ENCODE data around the gene PLCH2.

Gene PLCH2

DNA sequence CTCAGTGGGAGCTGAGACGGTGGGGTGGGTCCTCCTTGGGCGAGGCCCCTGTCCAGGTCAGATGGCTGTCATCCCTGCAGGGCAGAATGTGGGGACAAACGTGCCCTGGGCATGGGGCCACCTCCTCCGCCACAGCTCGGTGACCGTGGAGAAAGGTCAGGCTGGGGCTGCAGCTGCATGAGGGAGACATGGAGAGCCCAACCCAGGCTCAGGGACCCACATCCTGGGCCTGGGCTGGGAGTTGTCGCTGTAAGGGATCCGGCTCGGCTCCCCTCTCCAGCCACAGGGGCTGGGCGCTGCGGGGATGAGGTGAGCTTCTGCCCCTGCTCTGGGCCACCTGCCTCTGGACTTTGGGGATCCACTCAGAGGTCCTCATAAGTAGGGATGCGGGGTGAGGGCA, 518 bp upstream of the PLCH2 start:
- DNase-seq (ENCODE audit: low read depth in 4 of 4, low spot score in 1 of 4), result no peak

DNA sequence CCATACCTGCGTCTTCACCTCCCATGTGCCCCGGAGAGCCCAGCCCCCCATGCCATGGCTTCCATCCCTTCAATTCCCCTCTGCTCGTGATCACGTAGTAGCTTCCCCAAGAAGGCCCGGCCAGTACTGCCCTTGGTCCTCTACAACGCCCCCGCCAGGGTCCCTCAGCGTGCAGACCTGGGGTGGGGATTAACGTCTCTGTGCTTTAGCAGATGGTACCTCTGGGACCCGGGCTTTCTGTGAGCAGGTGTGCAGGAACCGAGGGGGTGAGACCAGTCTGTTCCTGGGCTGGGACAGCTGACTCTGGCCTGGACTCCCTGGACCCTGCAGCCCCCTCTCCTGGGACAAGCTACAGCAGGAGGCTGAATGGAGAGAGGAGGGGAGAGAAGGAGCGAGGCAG, 1.2 kb downstream of the PLCH2 start:
- no peak for DNase-seq (ENCODE audit: low read depth in 4 of 4, low spot score in 1 of 4)

DNA sequence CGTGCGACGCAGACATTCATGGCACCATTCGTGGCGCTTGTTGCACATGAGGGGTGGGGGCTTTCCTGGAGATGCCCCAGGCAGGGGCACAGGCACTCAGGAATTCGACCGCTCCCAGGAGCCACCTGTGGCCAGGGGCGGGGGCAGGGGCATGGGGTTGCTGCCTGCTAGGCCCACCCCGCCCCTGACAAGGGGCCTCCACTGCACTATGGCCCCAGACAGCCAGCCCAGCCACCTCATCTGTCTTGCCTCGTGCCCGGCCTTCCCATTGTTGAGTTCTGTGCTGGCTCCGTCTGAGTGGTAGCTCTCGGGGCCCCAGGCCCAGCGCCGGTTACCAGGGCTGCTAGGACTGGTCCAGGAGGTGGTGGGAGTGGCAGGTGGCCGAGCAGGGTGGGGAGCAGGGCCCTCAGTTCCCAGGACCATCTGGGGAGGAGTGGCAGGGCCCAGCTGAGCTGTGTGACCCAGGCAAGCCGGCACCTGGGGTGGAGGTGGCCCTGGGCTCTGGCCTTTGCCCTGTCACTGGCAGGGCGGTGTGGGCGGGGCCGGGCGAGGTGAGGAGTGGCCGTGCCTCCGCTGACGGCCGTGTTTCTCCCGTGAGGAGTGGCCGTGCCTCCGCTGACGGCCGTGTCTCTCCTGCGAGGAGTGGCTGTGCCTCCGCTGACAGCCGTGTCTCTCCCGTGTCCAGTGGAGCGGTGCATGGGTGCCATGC, 1.9 kb downstream of the PLCH2 start:
- no peak for DNase-seq (ENCODE audit: low read depth in 4 of 4, low spot score in 1 of 4)

DNA sequence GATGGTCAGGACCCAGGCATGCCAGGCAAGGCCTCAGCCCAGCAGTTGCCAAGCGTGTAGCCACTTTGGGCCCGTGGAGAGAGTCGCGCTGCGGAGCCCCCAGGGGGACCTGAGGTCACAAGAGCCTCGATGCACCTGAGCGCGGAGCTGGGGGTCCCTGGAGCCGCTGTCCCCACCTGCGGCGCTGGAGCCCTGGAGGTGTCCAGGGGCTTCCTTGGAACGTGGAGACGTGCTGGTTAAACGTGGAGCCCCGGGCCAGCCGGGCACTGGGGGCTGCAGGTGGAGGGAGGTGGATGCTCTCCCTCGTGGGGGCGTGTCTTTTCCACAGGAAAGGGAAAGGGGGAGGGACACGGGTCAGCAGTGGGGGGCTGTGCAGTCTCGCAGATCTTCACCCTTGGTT, 3.1 kb downstream of the PLCH2 start:
- no peak for DNase-seq (ENCODE audit: low read depth in 4 of 4, low spot score in 1 of 4)

DNA sequence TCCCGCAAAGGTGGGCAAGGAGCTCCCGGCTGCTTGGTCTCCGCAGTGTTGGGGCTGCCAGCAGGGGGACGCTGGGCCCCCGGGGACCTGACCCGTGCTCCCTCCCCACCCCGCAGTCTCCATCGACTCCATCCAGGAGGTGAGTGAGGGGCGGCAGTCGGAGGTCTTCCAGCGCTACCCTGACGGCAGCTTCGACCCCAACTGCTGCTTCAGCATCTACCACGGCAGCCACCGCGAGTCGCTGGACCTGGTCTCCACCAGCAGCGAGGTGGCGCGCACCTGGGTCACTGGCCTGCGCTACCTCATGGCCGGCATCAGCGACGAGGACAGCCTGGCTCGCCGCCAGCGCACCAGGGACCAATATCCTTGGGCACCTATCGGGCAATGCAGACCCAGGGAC, 3.5 kb downstream of the PLCH2 start:
- DNase-seq (ENCODE audit: low read depth in 4 of 4, low spot score in 1 of 4), result no peak

DNA sequence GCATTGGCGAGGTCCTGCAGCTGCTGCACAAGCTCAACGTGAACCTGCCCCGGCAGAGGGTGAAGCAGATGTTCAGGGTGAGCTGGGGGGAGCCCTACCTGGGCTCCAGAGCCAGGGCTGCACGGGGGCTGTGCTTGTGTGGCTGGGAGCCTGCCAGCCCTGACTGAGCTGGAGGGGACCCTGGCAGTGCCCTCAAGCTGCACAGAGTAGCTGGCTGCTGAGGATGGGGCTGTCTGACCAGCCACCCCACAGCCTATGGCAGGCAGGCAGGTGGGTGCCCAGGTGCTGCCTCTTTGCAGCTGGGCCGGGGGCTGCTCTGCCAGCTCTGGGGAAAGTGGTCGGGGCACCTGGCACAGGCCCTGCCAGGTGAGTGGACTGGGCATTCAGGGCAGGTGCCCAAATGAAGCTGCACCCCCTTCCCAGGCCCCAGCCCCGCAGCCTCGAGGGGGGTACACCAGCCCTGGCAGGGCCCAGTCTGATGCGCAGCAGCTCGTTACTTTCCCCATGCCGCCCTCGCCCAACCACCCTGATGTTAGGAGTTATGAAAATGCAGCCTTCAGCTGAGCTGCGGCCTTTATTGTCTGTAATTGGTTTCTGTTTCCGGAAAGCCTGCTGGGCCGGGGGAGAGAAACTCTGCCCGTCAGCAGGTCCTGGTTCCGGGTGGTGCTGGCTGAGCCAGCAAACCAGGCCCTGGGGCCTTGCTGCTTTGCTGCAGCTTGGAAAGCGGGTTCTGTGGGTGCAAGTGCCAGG, 4.3 kb downstream of the PLCH2 start:
- no peak for DNase-seq (ENCODE audit: low read depth in 4 of 4, low spot score in 1 of 4)

DNA sequence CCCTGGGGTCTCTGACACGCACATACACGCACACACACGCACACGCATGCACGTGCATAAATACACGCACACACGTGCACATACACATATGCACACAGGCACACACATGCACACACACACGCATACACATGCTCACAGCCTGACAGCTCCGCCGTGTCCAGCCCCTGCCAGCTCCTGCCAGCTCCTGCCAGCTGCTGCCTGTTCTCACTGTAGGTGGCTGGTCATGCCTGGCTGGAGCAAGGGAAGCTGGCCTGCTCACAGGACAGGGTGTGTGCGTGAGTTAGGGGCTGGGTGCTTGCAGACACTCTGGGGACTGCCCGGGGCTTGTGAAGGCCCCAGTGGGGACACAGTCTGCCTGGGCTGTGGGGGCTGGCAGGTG, 4.9 kb downstream of the PLCH2 start:
- no peak for DNase-seq (ENCODE audit: low read depth in 4 of 4, low spot score in 1 of 4)

DNA sequence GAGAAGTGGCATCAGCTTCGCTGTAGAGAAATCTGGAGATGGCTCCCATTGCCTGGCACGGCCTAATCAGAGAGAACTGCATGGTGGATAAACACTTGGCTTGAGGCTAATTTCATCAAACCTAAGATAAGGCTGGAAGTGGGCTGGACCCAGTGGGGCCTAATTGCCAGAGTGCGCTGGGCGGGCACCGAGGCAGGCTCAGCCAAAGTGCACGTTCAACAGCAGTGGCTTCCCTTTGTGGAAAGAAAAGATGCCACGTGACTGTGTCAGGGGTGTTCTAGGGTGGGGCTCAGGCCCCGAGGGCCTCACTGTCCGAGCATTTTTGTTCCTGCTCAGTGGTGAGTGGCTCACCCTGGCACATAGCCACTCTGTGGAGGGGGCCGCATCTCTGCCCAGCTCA, 5.8 kb downstream of the PLCH2 start:
- no peak for DNase-seq (ENCODE audit: low read depth in 4 of 4, low spot score in 1 of 4)

DNA sequence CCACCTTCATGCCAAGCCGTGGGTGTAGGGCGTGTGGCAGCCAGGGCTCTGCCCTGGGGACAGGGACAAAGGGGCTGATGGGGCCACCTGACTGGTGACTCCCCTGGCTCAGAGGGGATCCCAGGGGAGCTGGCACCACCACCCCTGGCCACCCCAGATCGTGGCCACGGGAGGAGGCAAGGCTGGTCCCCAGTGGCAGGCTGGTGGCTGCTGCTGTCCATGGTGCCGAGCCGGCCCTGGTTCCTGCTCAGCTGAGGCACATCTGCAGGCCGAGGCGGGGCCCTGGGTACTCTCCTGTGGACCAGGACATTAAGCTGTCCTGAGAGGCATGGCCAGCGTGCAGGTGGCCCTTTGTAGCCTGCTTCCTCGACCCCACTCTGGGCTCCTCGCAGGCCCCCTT, 6.5 kb downstream of the PLCH2 start:
- no peak for DNase-seq (ENCODE audit: low read depth in 4 of 4, low spot score in 1 of 4)

DNA sequence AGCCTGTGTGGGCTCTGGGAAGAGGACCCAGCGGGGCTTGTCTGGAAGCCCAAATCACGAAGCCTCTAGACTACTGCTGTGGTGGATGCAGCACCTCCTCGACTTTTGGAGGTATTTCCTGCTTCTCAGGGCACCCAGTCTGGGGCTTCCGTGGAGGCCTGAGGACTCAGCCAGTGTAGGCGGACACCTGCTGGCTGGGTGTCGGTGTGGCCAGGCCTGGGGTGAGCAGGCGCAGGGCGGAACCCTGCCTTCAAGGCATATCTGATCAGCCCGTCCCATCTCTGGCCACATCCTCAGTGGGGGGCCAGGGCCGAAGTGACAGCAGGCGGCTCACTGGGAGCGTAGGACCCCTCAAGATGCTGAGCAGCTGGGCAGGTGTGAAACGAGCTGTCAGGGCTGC, 6.9 kb downstream of the PLCH2 start:
- no peak for DNase-seq (ENCODE audit: low read depth in 4 of 4, low spot score in 1 of 4)

DNA sequence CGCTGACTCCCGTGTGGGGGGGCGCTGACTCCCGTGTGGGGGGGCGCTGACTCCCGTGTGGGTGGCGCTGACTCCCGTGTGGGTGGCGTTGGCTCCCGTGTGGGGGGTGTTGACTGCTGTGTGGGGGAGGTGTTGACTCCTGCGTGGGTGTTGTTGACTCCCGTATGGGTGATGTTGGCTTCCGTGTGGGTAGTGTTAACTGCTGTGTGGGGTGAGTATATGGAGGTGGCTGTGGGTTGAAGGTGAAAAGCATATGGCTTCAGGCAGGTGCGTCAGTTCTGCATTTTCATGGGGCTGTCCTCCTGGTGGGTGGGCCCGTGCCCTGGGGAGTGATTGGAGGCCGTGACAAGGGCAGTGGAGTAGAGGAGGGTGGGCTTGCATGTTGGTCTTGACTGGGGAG, 7.9 kb downstream of the PLCH2 start:
- no peak for DNase-seq (ENCODE audit: low read depth in 4 of 4, low spot score in 1 of 4)

DNA sequence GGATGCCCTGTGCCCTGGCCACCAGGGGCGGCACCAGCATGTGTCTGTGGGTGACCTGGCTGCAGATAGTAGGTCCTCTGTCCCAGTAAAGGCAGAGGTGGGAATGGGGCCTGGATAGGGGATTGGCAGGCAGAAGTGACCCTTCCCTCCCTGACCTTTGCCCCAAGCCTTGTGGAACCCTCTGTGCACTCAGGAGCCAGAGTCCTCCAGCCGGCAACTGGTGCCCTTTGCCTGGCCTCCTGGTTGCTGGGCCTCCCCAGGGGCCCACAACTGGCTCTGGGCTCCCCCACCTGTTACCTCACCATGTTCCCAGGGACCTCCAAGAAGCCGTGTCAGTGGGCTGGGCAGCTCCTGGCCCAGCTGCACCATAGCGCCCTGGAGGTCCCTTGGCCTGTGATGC, 10.0 kb downstream of the PLCH2 start:
- DNase-seq (ENCODE audit: low read depth in 4 of 4, low spot score in 1 of 4), result no peak

DNA sequence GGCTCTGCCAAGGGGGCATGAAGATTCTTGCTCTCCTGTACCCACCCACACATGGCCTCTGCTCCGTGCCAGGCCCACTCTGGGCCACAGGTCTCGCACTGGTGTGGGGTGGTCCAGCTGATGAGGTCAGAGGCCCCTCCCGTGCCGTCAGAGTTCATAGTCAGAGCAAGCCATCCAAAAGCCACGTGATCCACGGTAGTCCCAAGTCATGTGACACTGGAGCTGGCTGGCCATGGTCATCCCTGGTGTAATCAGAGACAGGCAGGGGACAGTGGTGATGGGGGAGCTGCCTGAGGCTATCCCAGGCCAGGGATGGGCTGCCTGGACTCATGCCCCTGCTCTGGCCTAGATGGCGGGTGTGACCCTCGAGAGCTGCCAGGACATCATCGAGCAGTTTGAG, 10.5 kb downstream of the PLCH2 start:
- no peak for DNase-seq (ENCODE audit: low read depth in 4 of 4, low spot score in 1 of 4)

DNA sequence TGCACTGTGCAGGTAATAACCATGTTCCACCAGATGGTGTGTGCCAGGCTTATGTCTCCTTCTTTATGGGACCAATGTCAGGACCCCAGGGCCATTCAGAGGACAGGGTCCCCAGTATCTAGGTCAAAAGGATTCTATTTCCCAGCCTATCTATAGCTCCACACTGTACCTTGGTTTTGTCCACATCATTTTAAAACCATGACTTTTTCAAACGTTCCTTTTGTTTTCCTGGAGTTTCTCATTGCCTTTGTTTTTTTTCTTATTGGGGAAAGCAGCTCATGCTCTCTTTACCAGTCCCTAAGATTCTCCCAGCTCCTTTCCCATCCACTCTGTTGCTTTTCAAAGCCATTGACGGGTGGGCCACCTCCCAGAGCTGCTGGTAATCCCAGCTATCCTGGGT, 12.6 kb downstream of the PLCH2 start:
- no peak for DNase-seq (ENCODE audit: low read depth in 4 of 4, low spot score in 1 of 4)

DNA sequence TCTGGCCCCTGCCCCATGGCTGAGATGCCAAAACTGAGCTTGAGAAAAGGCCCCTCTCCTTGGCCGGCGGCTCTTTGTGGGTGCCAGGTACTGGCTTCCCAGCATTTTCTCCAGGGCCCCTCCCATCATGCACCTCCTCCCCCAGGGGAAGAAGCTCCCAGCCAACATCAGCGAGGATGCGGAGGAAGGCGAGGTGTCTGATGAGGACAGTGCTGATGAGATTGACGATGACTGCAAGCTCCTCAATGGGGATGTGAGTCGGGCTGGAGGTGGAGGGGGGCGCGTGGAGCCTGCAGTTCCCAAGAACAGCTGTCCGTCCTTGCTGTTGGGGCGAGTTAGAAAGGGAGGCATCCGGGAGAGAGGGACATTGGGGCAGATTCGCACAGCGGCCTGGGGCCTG, 13.5 kb downstream of the PLCH2 start:
- no peak for DNase-seq (ENCODE audit: low read depth in 4 of 4, low spot score in 1 of 4)

DNA sequence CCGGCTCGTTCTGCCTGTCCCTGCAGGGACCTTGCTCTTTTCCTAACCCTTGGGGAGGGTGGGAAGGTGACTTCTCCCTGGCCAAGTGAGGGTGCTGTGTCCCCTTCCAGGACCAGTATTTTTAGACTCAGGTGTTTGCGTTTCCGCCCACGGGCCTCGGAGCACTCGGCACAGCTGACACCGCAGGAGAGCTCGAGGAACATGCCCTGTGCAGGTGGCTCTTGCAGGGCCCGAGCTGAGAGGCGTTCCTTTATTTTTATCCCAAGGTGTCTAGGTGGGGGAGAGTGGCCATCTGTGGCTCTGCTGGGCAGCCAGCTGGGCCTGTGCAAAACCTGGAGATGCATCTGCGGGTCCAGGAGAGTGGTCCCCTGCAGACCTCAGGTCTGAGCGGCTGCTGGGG, 16.0 kb downstream of the PLCH2 start:
- DNase-seq (ENCODE audit: low read depth in 4 of 4, low spot score in 1 of 4), result no peak

DNA sequence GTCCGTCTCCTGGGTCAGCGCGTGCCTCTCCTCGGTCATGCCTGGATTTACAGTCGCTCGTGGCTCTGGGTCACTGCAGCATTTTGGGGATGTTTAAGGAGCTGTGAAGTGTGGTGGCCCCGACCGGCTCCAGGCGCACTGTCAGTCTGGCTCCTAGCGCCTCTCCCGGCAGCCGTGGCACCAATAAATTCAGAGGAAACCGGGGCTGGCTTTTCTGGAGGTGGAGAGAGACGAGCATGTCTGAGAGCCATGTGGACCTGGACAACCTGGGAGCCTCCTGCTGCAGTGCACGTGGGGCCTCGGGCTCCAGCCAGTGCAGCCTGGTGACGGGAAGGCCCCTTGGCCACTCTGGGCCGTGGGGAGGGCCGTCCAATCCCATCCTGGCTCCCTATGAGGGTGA, 17.1 kb downstream of the PLCH2 start:
- DNase-seq (ENCODE audit: low read depth in 4 of 4, low spot score in 1 of 4), result no peak

DNA sequence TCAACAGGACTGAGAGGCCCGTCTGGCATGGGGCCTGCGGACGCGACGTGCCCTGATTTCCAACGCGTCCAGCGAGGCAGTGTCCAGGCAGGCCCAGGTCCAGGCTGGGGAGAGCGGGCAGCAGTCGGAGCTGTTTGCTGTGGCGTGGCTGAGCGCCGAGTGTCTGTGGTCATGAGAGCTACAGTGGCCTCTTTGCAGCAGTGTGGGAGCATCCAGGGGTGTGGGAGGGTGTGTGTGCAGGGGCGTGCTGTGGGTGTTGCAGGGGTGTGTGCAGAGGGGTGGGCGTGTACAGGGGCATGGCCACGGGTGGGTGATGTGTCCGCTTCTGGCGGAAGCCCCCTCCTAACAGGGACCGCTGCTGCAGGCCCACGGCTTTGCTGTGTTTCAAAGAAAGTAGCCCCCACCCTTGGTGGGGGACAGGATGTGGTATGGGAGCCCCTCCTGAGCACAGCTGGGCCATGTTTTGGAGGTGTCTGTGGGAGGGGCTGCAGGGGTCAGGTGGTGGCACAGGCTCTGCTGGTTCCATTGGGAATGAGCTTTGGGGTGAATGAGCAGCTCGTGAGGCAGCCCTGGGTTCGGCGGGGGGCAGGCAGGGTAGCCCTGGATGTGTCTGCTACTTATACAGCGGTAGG, 17.7 kb downstream of the PLCH2 start:
- no peak for DNase-seq (ENCODE audit: low read depth in 4 of 4, low spot score in 1 of 4)

DNA sequence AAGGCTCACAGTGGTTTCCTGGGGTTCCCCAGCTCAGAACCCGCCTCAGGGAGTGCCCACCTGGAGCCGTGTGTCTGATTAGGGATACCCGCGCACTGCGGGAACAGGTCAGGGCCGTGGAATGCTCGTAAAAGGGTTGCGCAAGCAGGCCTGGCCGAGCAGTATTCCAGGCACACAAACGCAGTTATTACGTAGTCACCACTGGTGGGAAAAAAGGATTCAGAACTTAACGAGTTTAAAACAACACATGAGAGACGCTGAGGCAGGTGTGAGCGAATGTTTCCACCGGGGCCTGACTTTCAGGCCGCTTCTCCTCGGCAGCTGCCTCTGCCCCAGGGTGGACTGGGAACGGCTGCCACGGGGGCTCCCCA, 18.2 kb downstream of the PLCH2 start:
- DNase-seq (ENCODE audit: low read depth in 4 of 4, low spot score in 1 of 4), result no peak

DNA sequence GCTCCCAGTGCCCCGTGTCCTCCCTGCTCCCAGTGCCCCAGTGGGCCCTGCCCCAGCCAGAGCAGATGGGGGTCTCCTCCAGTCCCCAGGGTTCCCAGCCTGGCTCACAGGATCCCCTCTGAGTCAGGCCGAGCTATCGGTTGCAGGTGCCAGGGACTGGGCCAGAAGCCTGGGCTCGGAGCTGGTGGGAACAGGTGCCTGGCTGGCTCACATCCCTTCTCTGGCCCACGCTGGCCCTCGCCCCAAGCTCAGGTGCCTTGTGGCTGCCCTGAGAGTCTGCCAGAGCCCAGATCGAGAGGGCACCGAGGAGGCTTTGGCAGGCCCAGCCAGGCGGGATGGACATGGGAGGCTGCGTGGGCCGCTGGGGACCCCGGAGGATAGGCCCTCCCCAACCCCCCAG, 18.9 kb downstream of the PLCH2 start:
- no peak for DNase-seq (ENCODE audit: low read depth in 4 of 4, low spot score in 1 of 4)

DNA sequence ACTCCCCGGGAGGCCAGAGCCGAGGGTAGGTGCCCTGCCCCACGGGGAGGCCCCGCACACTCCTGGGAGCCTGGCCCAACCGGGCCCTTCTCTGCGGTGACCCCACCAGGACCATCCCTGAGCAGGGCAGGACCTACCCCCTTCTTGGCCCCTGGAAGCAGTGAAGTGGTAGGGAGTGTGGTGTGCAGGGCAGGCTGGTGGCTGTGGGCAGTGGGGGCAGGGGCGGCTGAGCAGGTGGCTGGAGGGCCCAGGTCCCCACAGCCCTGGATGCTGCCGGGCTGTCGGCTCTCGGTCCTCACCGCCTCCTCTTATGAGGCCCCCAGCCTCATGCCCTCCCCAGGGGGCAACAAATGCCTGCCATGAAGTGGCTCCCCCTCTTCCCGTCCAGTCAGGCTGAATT, 19.5 kb downstream of the PLCH2 start:
- no peak for DNase-seq (ENCODE audit: low read depth in 4 of 4, low spot score in 1 of 4)

DNA sequence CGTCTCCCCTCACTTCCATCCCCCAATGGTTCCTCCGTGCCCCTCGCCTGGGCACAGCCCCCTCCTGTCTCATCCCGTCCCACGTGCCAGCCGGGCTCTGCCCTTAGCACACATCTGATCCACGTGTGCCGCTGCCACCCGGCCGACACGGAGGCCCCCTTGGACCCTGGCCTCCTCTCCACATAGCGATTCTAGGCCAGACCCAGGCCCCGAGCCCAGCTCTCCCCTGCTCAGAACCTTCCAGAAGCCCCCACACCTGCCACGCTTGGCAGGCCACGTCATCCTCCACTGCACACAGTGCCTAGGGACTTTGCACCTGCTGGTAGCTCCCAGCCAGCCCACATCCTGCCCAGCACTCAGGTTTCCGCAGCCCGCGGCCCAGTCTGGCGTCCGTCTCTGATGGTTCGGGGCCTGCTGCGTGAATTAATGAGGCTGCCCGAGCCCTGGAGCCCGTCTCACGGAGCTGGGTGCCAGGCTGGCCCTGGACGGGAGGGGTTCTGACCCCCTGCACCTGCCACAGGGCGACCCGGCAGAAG, 20.1 kb downstream of the PLCH2 start:
- DNase-seq (ENCODE audit: low read depth in 4 of 4, low spot score in 1 of 4), result no peak

All from stimulated activated CD4-positive, alpha-beta T cell treated with anti-CD3 and anti-CD28 coated beads, Interleukin-1b, Interleukin-23, amount 100 ng/mL, for 24 hours (primary cell).